Esophagus squamous epithelium (tissue), 4 donors: Measurements from ENCODE around the gene FABP2.

ENCODE experiments used
- POLR2A ChIP-seq, 4 donors: fragments of 450-650 bp; IDR thresholded peaks; one replicate each; pipeline ENCODE4 v1.6.1; 2017; ENCODE audit warnings: antibody characterized with exemption in 4 of 4, mild to moderate bottlenecking in 4 of 4, moderate library complexity in 3 of 4
- TF ChIP-seq, protein P1 (sequence below), 6 experiments: fragments of 450-650 bp in 4 of 6; fragments of 200-600 bp in 2 of 6; sonication (generic) in 2 of 6; IDR thresholded peaks; one replicate each; pipeline ENCODE4 v1.5.1; 2016 to 2019; ENCODE audit warnings: antibody characterized with exemption in 6 of 6, mild to moderate bottlenecking in 4 of 6, moderate library complexity in 4 of 6

DNA sequence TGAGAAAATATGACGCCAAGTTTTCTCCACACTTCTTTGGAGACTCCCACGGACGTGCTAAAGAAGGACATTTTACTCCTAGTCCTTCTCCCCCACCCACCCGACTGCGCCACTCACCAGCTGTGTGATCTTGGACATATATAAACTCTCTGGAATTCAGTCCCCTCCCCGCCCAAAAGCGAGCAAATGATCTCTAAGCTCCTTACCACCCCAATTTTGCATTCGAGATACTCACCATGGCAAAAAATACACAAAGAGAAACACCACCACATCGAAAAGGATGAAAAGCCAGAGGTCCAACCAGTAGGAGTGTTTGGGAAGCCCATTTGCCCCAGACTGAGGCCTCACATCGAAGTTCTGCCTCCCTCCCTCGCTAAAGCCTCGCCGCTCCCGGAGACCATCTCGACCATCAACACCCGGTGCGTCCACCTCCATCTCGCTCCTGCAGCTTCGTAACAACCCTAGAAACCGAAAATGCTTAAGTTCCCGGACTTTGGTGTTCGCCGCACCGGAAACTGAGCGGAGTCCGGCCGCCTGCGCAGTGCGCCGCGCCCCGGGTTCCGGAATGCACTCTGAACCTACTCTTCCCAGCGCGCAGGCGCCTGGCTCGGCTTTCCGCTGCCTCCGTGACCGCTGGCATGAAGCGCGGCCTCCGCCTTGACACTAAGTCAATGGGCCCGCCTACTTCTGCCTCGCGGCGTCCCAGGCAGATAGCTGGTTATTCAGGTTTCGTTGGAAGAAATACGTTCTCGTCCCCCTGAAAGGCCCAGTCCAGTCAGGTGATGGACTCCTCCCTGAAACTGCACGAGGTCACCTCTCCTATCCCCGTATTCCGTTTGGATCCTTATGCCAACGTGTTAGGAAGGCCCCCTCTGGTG, 21.6 kb downstream of the FABP2 start:
- TF ChIP-seq, protein P1, sequence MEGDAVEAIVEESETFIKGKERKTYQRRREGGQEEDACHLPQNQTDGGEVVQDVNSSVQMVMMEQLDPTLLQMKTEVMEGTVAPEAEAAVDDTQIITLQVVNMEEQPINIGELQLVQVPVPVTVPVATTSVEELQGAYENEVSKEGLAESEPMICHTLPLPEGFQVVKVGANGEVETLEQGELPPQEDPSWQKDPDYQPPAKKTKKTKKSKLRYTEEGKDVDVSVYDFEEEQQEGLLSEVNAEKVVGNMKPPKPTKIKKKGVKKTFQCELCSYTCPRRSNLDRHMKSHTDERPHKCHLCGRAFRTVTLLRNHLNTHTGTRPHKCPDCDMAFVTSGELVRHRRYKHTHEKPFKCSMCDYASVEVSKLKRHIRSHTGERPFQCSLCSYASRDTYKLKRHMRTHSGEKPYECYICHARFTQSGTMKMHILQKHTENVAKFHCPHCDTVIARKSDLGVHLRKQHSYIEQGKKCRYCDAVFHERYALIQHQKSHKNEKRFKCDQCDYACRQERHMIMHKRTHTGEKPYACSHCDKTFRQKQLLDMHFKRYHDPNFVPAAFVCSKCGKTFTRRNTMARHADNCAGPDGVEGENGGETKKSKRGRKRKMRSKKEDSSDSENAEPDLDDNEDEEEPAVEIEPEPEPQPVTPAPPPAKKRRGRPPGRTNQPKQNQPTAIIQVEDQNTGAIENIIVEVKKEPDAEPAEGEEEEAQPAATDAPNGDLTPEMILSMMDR (IDR thresholded peaks at IDR 0.05), result peak in 3 of 6 experiments; percentile 4 to 31 (median 11)
- peak in 3 of 4 donors; percentile 79 to 93 (median 86) for TF ChIP-seq POLR2A (IDR thresholded peaks at IDR 0.05)
